Astrocyte of the hippocampus (primary cell): ENCODE data around the gene CD33.
"Not testable (repeated sequence)": the region's sequence is repeated elsewhere in the genome, so short reads cannot be mapped to it uniquely, and the experiment has no call there.

ENCODE experiments used
- DNase-seq: peaks from one replicate; pipeline ENCODE4 v3.0.0; 2011; ENCODE audit warnings: low read depth, low spot score

The CD33 gene

GRCh38 chr19:51210191-51210784, 14.6 kb upstream of the CD33 start:
- no peak for DNase-seq

GRCh38 chr19:51210874-51211361, 14.0 kb upstream of the CD33 start:
- DNase-seq = not testable (repeated sequence)

- no peak for DNase-seq
Measured at GRCh38 chr19:51211833-51212232, 13.0 kb upstream of the CD33 start.

- DNase-seq = no peak
Measured at GRCh38 chr19:51219307-51219706, 5.6 kb upstream of the CD33 start.

GRCh38 chr19:51219971-51220370, 4.9 kb upstream of the CD33 start:
- no peak for DNase-seq

GRCh38 chr19:51220996-51221395, 3.9 kb upstream of the CD33 start:
- no peak for DNase-seq

- no peak for DNase-seq
Measured at GRCh38 chr19:51224163-51224641, 678 bp upstream of the CD33 start.

GRCh38 chr19:51226067-51226466, 1.2 kb downstream of the CD33 start:
- no peak for DNase-seq

- no peak for DNase-seq
Measured at GRCh38 chr19:51227326-51227725, 2.4 kb downstream of the CD33 start.

GRCh38 chr19:51227966-51228365, 3.1 kb downstream of the CD33 start:
- DNase-seq = no peak

- no peak for DNase-seq
Measured at GRCh38 chr19:51240866-51241265, 16.0 kb downstream of the CD33 start.

- DNase-seq = no peak
Measured at GRCh38 chr19:51242881-51243630, 18.2 kb downstream of the CD33 start.

- DNase-seq = no peak
Measured at GRCh38 chr19:51246164-51246552, 21.3 kb downstream of the CD33 start.

GRCh38 chr19:51247972-51248590, 23.2 kb downstream of the CD33 start:
- no peak for DNase-seq

- no peak for DNase-seq
Measured at GRCh38 chr19:51250786-51251467, 26.0 kb downstream of the CD33 start, which contains the start of gene SIGLECL1. TSS of gene SIGLECL1 (plus strand) at chr19:51251080. CDS start at chr19:51264073, 12,993 bp downstream.

- DNase-seq = no peak
Measured at GRCh38 chr19:51251468-51251820, 26.6 kb downstream of the CD33 start.

GRCh38 chr19:51252306-51253079, 27.6 kb downstream of the CD33 start:
- DNase-seq = no peak

GRCh38 chr19:51253088-51253806, 28.4 kb downstream of the CD33 start:
- no peak for DNase-seq

GRCh38 chr19:51256155-51256625, 31.3 kb downstream of the CD33 start:
- no peak for DNase-seq

GRCh38 chr19:51257471-51257870, 32.6 kb downstream of the CD33 start:
- DNase-seq = no peak
